T1000 (cell line): ENCODE measurements around the gene CCNL1.
A peak's percentile ranks its signal among the peaks of the same experiment; 100 is the strongest.
"Not testable (repeated sequence)": the region's sequence is repeated elsewhere in the genome, so short reads cannot be mapped to it uniquely, and the experiment has no call there.

ENCODE experiments used
- DNase-seq: peaks from one replicate; lab custom pipeline; 2025; ENCODE audit warnings: mixed read lengths; lab: John Stamatoyannopoulos, UW

CCNL1 gene

GRCh38 chr3:157159762-157160657 is at the start of gene CCNL1:
TSS of gene CCNL1 (minus strand) at chr3:157160147. CDS start at chr3:157160094, 53 bp downstream.
- DNase-seq: peak; percentile 88

GRCh38 chr3:157204880-157205279 is 44.9 kb upstream of the CCNL1 start:
- DNase-seq: no peak

- no peak for DNase-seq
Observed at GRCh38 chr3:157204431-157204830, 44.5 kb upstream of the CCNL1 start.

- DNase-seq: no peak
Observed at GRCh38 chr3:157201648-157202278, 41.8 kb upstream of the CCNL1 start.

GRCh38 chr3:157199841-157200240 is 39.9 kb upstream of the CCNL1 start:
- no peak for DNase-seq

- no peak for DNase-seq
Observed at GRCh38 chr3:157195965-157196364, 36.0 kb upstream of the CCNL1 start.

- DNase-seq: not testable (repeated sequence)
Observed at GRCh38 chr3:157191149-157191548, 31.2 kb upstream of the CCNL1 start.

GRCh38 chr3:157190380-157190872 is 30.5 kb upstream of the CCNL1 start:
- no peak for DNase-seq

- no peak for DNase-seq
Observed at GRCh38 chr3:157188391-157188790, 28.4 kb upstream of the CCNL1 start.

GRCh38 chr3:157182879-157183278 is 22.9 kb upstream of the CCNL1 start:
- DNase-seq: no peak

GRCh38 chr3:157180262-157180661 is 20.3 kb upstream of the CCNL1 start:
- DNase-seq: no peak

GRCh38 chr3:157179365-157179803 is 19.4 kb upstream of the CCNL1 start:
- DNase-seq: no peak

- DNase-seq: not testable (repeated sequence)
Observed at GRCh38 chr3:157178503-157179364, 18.8 kb upstream of the CCNL1 start.

GRCh38 chr3:157177801-157178453 is 18.0 kb upstream of the CCNL1 start:
- DNase-seq: not testable (repeated sequence)

- DNase-seq: no peak
Observed at GRCh38 chr3:157176934-157177333, 17.0 kb upstream of the CCNL1 start.

- no peak for DNase-seq
Observed at GRCh38 chr3:157175691-157176507, 16.0 kb upstream of the CCNL1 start.

GRCh38 chr3:157174649-157175498 is 14.9 kb upstream of the CCNL1 start:
- peak; percentile 97 for DNase-seq

- no peak for DNase-seq
Observed at GRCh38 chr3:157174290-157174648, 14.3 kb upstream of the CCNL1 start.

GRCh38 chr3:157173343-157173742 is 13.4 kb upstream of the CCNL1 start:
- DNase-seq: not testable (repeated sequence)

GRCh38 chr3:157172746-157173145 is 12.8 kb upstream of the CCNL1 start:
- no peak for DNase-seq
